Fibroblast of mammary gland (primary cell): ENCODE results near the gene PTPRD.

Source experiments
- DNase-seq: peaks from one replicate; pipeline ENCODE4 v3.0.0-alpha.2; 2010; ENCODE audit warnings: low read depth
- H3K4me3 ChIP-seq: 2 replicates; pipeline ENCODE4 v1.5.1; 2011; ENCODE audit warnings: low read depth, mild to moderate bottlenecking, low read length, moderate library complexity; ENCODE audit not compliant: control insufficient read depth
- CTCF ChIP-seq: conservative IDR thresholded peaks from 2 replicates; pipeline ENCODE4 v1.5.1; 2011; ENCODE audit warnings: low read depth, low read length, inconsistent platforms; ENCODE audit not compliant: control insufficient read depth, insufficient read depth

Gene PTPRD

GRCh38 chr9:8719833-8720486 is 1892.8 kb downstream of the PTPRD start:
- no peak for DNase-seq

GRCh38 chr9:8718121-8718725 is 1894.6 kb downstream of the PTPRD start:
- TF ChIP-seq CTCF = no peak
- no peak overlapping the region for H3K4me3 ChIP-seq
- DNase-seq = peak; percentile 94

More at GRCh38 chr9:8719833-8720486, 1892.8 kb downstream of the PTPRD start:
- TF ChIP-seq CTCF = no peak
- no peak overlapping the region for H3K4me3 ChIP-seq

GRCh38 chr9:8717146-8717545 is 1895.7 kb downstream of the PTPRD start:
- TF ChIP-seq CTCF = no peak
- H3K4me3 ChIP-seq = no peak overlapping the region
- peak; percentile 54 for DNase-seq

GRCh38 chr9:8715788-8716187 is 1897.0 kb downstream of the PTPRD start:
- TF ChIP-seq CTCF = no peak
- DNase-seq = no peak
- no peak overlapping the region for H3K4me3 ChIP-seq

GRCh38 chr9:8713811-8714165 is 1899.0 kb downstream of the PTPRD start:
- H3K4me3 ChIP-seq = no peak overlapping the region
- no peak for DNase-seq
- no peak for TF ChIP-seq CTCF

- no peak overlapping the region for H3K4me3 ChIP-seq
- TF ChIP-seq CTCF = no peak
- no peak for DNase-seq
Measured at GRCh38 chr9:8713149-8713810, 1899.5 kb downstream of the PTPRD start.
